GM21526 (cell line): ENCODE measurements around the gene FRAS1.
"Not testable (repeated sequence)": the region's sequence is repeated elsewhere in the genome, so short reads cannot be mapped to it uniquely, and the experiment has no call there.

Experiments
- ATAC-seq: cut with Tn5 transposase; IDR thresholded peaks from one replicate; pipeline ENCODE4 v1.9.1; 2021; ENCODE audit warnings: moderate library complexity; ENCODE audit not compliant: unreplicated experiment, low FRiP score

Gene FRAS1

GRCh38 chr4:78208896-78209295 is 151.8 kb downstream of the FRAS1 start:
- ATAC-seq = not testable (repeated sequence)

DNA sequence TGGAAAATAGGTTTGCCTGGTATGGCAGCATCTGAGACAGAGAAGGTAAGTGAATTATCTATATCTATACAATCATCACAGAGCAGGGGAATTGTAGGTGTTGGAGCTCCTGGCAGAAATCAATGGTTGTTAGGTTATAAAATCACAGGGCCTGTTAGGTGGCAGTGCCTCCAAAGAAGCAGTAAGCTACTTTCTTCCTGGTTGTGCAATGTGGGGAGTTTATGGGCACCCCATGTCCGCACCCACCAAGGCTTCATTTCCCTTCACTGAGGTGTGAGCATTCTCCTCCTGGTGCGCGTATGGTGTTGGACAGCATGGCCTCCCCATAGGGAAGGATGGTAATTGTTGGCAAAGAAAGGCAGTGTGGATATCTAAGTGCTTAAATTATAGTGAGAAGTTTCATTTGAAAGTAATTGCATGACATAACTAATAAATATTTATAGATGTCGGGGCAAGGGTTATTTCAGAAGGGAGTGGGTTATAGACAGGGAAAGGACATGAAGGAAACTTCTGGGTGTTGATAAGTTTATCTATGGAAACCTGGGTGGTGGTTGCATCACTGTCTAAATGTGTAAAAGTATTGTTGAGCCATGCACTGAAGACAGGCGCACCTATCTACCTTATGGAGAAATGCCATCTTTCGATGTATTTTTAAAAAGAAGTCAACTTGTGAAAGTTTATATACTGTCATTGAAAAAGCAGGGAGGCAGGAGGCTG is 153.7 kb downstream of the FRAS1 start:
- no peak for ATAC-seq

- no peak for ATAC-seq
These were observed 156.1 kb downstream of the FRAS1 start for GRCh38 chr4:78213218-78213617.

DNA sequence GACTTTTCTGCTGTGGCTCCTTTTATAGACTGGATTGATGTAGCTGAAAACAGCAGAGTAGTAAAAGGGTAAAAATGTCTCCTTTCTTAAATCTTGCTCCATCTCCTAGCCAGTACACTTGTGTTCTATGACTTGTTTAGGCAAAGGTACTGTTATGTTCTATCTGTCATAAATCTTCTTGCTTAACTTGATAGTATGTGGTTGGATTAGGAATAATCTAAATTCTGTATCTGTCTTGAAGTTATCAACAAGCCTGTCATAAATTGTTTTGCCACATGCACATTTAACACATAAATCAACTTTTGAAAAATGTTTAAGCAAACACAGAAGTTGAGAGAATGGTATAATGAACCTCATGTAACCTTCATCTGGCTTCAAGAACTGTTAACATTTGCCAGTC is 157.0 kb downstream of the FRAS1 start:
- ATAC-seq = no peak

GRCh38 chr4:78217557-78217956 is 160.4 kb downstream of the FRAS1 start:
- ATAC-seq = no peak

DNA sequence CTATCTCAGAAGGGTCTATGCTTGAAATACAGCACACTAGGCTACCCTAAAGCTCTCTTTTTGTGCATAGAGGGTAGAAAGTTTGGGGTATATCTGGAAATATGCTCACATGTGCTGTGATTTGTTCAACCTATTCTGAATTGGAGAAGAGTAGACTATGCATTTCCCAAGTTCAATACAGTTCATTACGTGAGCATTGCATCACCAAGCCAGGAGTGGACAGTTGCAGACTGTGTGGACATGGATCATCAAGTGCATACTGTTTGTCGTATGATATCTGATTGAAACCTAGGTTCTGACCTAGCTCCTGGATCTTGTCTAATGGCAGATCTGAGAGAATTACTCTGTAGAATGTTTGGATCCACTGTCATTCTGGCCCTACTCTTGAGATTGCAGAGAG is 161.1 kb downstream of the FRAS1 start:
- ATAC-seq = no peak

DNA sequence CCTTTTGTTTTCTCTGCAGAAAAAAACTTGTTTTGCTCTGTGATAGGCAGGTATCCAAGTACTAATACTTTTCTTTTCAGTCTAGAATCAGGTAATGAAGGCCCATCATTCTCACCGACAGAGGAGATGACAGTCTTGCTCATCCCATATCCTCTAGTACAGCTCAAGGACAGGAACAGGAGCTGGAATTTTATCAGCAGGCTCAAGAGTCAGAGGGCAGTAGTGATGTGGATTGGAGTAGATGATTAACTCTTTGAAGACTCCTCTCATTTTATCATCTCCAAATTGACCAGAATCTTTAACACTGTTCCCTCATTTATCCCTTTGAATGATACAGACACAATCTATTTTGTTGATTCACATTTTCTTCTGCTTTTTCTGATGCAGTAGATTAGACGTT is 162.7 kb downstream of the FRAS1 start:
- no peak for ATAC-seq

- ATAC-seq = no peak
These were observed 163.2 kb downstream of the FRAS1 start for GRCh38 chr4:78220283-78220682.

GRCh38 chr4:78222575-78223186 is 165.6 kb downstream of the FRAS1 start:
- no peak for ATAC-seq

DNA sequence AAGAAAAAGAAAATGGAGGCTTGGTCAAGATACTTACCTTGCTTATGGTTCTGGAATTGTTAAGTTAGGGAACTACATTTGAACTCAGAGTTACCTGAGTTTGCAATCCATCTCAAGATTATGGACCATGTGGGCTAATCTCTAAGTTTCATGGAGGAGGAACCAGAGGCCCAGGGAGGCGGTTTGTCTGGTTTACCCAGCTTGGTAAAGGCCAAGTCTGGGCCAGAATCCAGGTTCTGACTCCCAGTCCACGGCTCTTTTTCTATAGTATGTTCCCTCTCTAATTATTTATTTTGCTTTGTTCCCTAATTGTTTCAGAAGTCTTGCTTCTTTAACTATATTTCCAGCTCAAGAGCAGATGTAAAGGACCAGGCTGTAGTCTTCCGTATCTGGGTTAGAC is 168.1 kb downstream of the FRAS1 start:
- no peak for ATAC-seq

GRCh38 chr4:78226279-78226678 is 169.2 kb downstream of the FRAS1 start:
- ATAC-seq = no peak

GRCh38 chr4:78227411-78228057 is 170.4 kb downstream of the FRAS1 start:
- ATAC-seq = no peak

DNA sequence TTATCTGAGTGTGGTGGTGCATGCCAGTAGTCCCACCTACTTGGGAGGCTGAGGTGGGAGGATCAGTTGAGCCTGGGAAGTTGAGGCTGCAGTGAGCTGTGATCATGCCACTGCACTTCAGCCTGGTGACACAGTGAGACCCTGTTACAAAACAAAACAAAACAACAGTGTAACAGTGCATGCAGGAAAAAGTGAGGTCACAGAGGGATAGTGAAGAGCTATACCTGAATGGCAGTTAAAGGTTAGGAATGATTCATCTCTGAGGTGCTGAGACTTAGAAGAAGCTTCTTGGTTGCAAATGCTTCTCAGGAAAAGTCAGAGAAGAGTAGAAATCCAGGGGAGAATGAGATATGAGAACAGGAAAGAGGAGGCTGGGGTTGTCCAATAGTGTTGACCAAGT is 178.7 kb downstream of the FRAS1 start:
- ATAC-seq = no peak

GRCh38 chr4:78237360-78237759 is 180.2 kb downstream of the FRAS1 start:
- ATAC-seq = no peak

DNA sequence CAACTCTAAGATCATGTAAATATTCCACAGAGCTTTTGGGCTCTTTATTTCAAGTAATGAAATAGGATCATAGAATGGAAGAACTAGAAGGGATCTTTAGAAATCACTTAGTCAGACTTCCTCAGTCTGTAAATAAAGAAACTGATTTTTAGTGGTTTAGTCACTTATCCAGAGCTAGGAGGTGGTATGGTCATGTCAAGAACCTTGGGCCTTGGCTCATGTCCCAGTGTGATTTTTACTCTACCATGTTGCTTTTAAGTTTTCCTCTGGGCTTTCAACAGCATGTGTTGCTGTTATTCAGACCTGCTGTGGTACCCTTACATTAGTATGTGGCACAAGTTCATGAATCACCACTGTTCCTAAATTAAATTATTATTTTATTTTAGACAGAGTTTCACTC is 184.9 kb downstream of the FRAS1 start:
- ATAC-seq = no peak

DNA sequence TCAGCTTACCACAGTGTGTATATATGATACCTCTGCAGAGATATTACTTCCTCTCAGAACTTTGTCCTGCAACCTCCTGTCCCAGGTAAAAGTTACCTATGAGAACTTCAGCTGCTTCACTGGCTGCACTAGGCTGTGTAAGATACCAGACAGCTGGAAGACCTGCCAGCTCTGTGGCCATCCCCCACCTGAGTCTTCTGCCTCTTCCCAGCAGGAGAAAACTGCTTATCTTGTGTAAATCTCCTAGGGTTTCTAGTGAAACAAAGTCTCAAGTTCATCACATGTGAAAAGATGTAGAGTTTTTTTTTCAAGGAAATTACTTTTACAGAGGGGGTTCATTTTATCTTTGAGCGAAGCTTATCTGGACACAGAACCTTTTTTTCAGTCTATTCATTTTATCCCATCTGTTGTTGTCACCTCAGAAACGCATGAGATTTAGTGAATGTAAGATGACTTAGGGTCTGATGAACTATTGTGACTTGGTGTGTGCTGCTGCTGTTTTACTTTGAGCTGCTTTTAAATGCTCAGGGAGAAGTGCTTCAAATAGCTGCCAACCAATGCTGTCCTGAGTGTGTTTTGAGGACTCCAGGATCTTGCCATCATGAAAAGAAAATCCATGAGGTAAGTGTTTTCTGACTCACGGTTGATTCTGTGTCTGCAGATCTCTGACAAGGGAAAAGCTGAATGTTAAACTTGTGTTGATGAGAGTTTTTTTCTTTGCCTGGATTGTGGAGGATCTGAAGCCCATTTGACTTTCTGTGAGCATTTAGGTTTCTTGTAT is 187.8 kb downstream of the FRAS1 start:
- ATAC-seq = no peak

DNA sequence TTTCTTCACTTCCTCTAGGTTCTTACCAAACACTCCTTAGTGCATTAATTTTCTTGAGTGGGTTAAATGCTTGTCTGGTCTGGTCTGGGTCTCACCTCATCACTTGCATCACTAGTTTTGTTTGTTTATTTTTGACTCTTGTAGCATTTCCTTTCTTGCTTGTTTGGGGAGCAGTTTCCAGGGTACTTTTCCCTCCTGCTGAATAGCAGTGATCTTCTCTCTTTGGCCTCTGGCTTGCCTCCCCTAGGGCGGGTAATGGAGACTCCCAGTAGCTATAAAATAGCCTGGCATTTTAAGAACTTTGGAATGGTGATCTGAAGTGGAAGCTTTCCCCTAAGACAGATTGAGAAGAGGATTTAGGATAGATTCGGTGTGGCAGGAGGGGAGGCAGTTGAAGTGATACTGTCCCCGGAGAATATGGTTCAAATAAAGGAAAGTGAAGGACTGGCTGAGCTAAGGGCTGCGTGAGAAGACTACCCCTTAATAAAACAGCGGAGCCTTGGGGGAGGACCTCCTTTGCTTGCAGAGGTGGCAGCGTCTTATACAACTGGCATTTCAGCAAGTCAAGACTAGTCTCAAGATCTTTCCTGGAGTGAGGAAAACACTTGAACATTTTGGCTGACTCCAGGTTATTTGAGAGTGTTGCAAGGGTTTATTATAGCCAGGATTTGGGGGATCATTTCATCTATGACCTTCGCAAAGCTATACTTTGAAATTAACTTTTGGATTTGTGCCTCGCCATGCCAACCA is 190.6 kb downstream of the FRAS1 start:
- ATAC-seq = no peak

GRCh38 chr4:78250500-78250899 is 193.4 kb downstream of the FRAS1 start:
- no peak for ATAC-seq

- ATAC-seq = not testable (repeated sequence)
These were observed 195.7 kb downstream of the FRAS1 start for GRCh38 chr4:78252773-78253172.

DNA sequence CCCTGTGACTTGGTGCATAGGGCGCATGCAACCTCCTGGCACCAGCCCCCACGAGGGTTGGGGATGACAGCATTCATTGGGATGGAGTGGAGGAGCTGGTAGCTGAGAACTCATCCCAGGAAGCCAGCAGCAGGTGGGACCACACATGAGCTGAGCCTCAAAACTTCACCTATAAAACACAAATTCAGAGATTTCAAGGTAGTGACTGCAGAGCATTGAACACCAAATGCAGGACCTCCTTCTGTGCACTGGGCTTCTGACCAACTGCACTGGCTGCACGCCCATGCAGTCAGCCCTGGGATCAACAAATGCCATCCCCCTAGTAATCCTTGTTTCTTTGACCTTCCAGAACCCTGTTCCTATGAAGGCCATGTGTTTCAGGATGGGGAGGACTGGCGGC is 197.8 kb downstream of the FRAS1 start:
- ATAC-seq = no peak
